Chondrocyte (in vitro differentiated cells): ENCODE results near the gene OXNAD1. TPM values are rescaled to one million over a fixed set of nuclear protein-coding genes. Genes with fewer than 3 reads are reported as not detected.

Experiments used
- DNase-seq: peaks from one replicate; pipeline ENCODE4 v3.0.0; 2021; ENCODE audit warnings: mixed read lengths, low spot score
- H3K27ac Mint-ChIP-seq: one replicate; pipeline ENCODE4 v1.8.0; 2021; ENCODE audit warnings: mild to moderate bottlenecking, moderate library complexity, mixed read lengths; ENCODE audit not compliant: unreplicated experiment
- H3K27me3 Mint-ChIP-seq: 2 replicates; pipeline ENCODE4 v1.8.0; 2021; ENCODE audit warnings: low read depth, mixed read lengths
- H3K36me3 Mint-ChIP-seq: 2 replicates; pipeline ENCODE4 v1.8.0; 2021; ENCODE audit warnings: low read depth, mixed read lengths
- H3K4me1 Mint-ChIP-seq: 2 replicates; pipeline ENCODE4 v1.8.0; 2021; ENCODE audit warnings: low read depth, mild to moderate bottlenecking, mixed read lengths
- H3K4me3 Mint-ChIP-seq: one replicate; pipeline ENCODE4 v1.8.0; 2021; ENCODE audit warnings: mild to moderate bottlenecking, moderate library complexity, mixed read lengths; ENCODE audit not compliant: unreplicated experiment
- H3K9me3 Mint-ChIP-seq: 2 replicates; pipeline ENCODE4 v1.8.0; 2021; ENCODE audit warnings: low read depth, mixed read lengths
- CTCF ChIP-seq: fragments of 200-600 bp; sonication (generic); IDR thresholded peaks from 2 replicates; pipeline ENCODE4 v1.5.0; 2021; ENCODE audit warnings: antibody characterized with exemption, mild to moderate bottlenecking, moderate library complexity
- total RNA-seq: library from RNA; stranded (reverse); gene quantifications from 3 replicates; pipeline ENCODE4 v1.2.1, GENCODE V29; 2021

The OXNAD1 gene
- total RNA-seq, 1 donor from 2014 or later = 6.7 TPM

GRCh38 chr3:16252243-16252978, 12.6 kb upstream of the OXNAD1 start:
- H3K9me3 Mint-ChIP-seq = no peaks in the 10 kb centered on the region
- no peak for DNase-seq
- no peaks in the 10 kb centered on the region for H3K27me3 Mint-ChIP-seq
- no peaks in the 10 kb centered on the region for H3K36me3 Mint-ChIP-seq
- H3K27ac Mint-ChIP-seq = no peak overlapping the region
- H3K4me3 Mint-ChIP-seq = no peak overlapping the region
- no peak for TF ChIP-seq CTCF
- no peaks in the 10 kb centered on the region for H3K4me1 Mint-ChIP-seq

DNA sequence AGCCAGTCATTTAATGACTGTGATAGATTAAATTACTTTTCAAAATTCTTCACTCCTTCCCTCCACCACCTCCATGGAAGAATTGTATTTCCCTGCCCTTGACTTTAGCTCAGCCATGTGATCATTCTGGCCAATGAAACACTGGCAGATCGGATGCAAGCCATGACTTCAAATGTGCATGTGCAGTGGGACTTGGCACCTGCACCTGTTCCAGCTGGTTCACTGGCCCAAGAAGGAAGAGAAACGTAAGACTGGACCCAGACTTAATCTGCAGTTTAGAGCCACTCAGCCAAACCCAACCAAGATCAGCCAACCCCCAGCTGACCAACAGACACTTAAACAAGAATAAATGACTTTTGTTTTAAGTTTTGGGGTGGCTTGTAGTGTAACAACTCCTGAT, 12.0 kb upstream of the OXNAD1 start:
- Mint-ChIP-seq H3K36me3 (no peaks in the 10 kb centered on the region), H3K27ac (no peak overlapping the region)

GRCh38 chr3:16253601-16254000, 11.4 kb upstream of the OXNAD1 start:
- no peaks in the 10 kb centered on the region for H3K9me3 Mint-ChIP-seq
- no peak for DNase-seq
- H3K4me1 Mint-ChIP-seq = no peaks in the 10 kb centered on the region
- TF ChIP-seq CTCF = no peak
- H3K27ac Mint-ChIP-seq = no peak overlapping the region
- no peaks in the 10 kb centered on the region for H3K27me3 Mint-ChIP-seq
- H3K36me3 Mint-ChIP-seq = no peaks in the 10 kb centered on the region
- H3K4me3 Mint-ChIP-seq = no peak overlapping the region

More for the DNA sequence above, 12.0 kb upstream of the OXNAD1 start:
- Mint-ChIP-seq H3K4me3 (no peak overlapping the region), H3K9me3 (no peaks in the 10 kb centered on the region), H3K27me3 (no peaks in the 10 kb centered on the region), H3K4me1 (no peaks in the 10 kb centered on the region)
- TF ChIP-seq CTCF = no peak
- DNase-seq = no peak

GRCh38 chr3:16254916-16255315, 10.1 kb upstream of the OXNAD1 start:
- no peak for TF ChIP-seq CTCF
- no peaks in the 10 kb centered on the region for H3K9me3 Mint-ChIP-seq
- H3K36me3 Mint-ChIP-seq = peaks cover 4% of the 10 kb centered on the region
- no peak overlapping the region for H3K27ac Mint-ChIP-seq
- no peaks in the 10 kb centered on the region for H3K27me3 Mint-ChIP-seq
- H3K4me1 Mint-ChIP-seq = no peaks in the 10 kb centered on the region
- no peak overlapping the region for H3K4me3 Mint-ChIP-seq
- DNase-seq = no peak

DNA sequence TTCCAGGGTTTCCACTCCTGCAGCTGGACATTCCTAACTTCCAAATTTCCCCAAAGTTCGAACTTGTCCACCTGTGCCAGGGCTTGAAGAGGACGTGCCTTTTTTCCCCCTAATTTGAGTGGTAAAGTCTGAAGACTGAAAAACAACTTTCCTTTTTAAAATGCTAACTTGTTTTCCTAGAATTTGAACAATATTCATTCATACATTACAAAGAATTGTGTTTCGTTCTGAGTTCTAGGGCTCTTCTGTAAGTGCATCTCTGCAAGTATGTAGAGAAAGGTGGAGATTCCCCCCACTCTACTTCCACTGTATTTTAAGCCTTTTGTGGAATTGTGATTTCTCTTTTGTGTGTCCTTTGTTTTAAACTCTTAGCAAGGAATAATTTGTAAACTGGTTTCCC, 9.7 kb upstream of the OXNAD1 start:
- TF ChIP-seq CTCF = no peak
- no peaks in the 10 kb centered on the region for H3K4me1 Mint-ChIP-seq
- H3K9me3 Mint-ChIP-seq = no peaks in the 10 kb centered on the region
- no peak overlapping the region for H3K4me3 Mint-ChIP-seq
- H3K27me3 Mint-ChIP-seq = no peaks in the 10 kb centered on the region
- H3K36me3 Mint-ChIP-seq = peaks cover 4% of the 10 kb centered on the region
- H3K27ac Mint-ChIP-seq = no peak overlapping the region
- no peak for DNase-seq
